AG10803 (cell line): ENCODE measurements around the gene TLR4.

ENCODE experiments used
- DNase-seq: peaks from one replicate; pipeline ENCODE4 v3.0.0; 2010; ENCODE audit warnings: low read depth
- H3K4me3 ChIP-seq: 2 replicates; pipeline ENCODE4 v1.5.1; 2011; ENCODE audit warnings: mild to moderate bottlenecking, low read length, control low read depth
- TF ChIP-seq, protein P1 (sequence below): conservative IDR thresholded peaks from 2 replicates; pipeline ENCODE4 v1.5.1; 2011; ENCODE audit warnings: mild to moderate bottlenecking, low read length, control low read depth, inconsistent platforms

TLR4 gene

DNA sequence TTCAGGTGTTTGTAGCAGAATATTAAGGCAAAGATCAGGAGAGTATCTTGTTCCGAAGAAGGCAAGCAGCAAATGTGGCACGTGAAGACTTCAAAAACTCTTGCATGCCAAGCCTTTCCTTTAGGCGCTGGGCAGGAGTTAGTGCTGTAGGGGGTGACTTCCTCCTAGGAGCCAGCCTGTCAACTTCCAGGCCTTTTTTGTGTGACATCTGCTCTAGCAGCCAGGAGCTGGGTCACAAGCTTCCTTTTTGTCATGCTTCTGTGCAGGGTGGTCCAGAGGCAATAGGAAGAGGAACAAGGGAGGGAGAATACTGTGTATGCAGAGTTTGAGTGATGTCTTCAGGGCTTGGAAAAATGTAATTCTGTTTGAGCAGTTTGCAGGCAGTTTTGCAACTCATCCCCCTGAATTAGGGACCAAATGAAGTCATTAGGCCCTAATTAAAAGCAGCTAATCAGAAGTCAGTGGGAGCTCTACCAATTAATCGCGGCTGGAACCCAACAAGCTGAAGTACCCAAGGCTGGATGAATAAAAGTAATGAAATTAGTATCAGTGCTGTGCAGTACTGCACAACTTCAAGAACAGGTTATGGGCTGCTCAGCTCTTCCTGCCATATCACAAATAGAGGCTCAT lies 53.5 kb downstream of the TLR4 start:
- no peak overlapping the region for H3K4me3 ChIP-seq
- DNase-seq: no peak
- TF ChIP-seq, protein P1, sequence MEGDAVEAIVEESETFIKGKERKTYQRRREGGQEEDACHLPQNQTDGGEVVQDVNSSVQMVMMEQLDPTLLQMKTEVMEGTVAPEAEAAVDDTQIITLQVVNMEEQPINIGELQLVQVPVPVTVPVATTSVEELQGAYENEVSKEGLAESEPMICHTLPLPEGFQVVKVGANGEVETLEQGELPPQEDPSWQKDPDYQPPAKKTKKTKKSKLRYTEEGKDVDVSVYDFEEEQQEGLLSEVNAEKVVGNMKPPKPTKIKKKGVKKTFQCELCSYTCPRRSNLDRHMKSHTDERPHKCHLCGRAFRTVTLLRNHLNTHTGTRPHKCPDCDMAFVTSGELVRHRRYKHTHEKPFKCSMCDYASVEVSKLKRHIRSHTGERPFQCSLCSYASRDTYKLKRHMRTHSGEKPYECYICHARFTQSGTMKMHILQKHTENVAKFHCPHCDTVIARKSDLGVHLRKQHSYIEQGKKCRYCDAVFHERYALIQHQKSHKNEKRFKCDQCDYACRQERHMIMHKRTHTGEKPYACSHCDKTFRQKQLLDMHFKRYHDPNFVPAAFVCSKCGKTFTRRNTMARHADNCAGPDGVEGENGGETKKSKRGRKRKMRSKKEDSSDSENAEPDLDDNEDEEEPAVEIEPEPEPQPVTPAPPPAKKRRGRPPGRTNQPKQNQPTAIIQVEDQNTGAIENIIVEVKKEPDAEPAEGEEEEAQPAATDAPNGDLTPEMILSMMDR: no peak

DNA sequence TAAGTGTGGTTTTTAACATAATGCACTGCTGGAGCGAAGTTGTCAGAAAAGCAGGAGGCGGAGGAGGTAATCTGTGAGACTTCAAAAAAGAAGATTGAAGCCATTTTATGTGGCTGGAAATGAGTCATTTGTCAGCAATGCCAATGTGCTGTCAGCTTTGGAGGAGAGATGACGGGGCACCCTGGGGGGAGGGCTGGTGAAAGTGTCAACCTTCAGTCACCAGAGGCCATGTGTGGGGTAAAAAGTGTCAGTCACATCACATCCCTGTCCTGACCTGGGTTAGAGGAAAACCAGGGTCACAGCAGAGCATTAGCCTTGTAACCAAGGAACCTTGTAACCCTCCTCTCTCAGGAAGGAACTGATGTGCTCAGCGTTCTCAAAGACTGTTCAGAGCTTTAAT lies 59.1 kb downstream of the TLR4 start:
- H3K4me3 ChIP-seq: no peak overlapping the region
- DNase-seq: peak; percentile 66
- TF ChIP-seq, protein P1: no peak

DNA sequence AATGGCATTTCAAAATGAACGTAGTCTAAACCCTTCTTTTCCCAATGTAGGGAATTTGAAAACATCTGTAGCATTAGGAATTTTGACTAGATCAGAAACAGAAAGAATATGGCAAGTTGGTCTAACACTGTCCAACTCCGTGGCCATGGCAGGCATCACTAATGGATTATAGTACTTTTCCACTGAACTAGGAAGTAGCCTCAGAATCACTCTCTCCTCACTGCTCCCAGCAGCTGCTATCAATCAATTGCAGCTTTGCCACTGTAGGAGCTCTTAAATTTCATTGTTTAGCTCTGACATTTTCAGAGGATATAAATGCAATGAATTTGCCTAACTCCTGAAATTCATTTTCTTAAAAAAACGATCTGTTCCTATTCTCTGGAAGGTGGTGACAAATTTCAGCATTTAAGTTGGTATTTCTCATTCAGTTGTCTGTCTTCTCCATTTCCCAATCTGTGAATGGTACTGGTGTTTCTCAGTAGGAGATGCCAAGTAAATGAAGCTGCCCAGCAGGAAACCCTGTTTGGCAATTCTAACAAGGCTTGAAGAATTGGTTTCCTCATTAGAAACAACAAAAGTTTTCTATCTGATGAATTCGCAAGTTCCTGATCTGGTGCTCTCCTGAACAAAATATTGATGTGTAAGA lies 64.7 kb downstream of the TLR4 start:
- peak; percentile 42 for DNase-seq
- no peak overlapping the region for H3K4me3 ChIP-seq
- TF ChIP-seq, protein P1: no peak

DNA sequence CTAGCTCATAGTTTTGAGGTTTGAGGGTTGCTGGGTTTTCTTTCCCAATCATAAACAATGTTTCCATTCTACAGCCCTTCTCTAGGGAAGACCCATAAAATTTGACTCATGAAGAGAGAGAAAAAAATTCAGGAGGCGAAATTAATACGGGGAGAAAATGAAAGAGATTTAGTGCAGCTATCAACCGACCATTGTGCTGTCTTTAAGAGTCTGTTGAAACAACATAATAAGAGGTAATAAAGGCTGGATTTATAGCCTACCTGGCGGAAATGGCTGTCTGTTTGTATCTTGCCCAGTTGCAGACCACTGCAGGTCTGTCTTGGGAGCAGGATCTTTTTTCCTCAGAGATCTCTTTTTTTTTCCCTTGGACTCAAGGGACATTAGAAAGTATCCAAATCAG lies 66.9 kb downstream of the TLR4 start:
- TF ChIP-seq, protein P1: no peak
- DNase-seq: no peak
- H3K4me3 ChIP-seq: no peak overlapping the region

DNA sequence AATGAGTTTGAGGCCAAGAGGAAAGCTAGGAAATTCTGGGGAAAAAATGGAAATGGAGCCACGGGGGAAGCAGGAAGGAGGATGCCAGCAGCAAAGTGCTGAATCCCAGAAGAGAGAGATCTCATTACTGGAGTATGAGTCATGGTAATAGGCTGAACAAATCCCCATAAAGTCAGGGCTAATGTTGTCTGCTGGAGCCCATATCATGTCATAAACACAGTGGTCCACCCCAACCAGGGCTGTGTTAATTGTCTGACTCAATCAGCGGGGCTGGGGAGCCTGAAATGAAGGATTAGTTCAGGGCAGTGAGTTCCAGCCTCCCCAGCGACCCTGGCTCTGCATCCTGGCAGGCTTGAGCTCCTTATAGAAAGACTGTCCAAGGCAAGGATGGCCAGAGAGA lies 68.8 kb downstream of the TLR4 start:
- DNase-seq: peak; percentile 70
- TF ChIP-seq, protein P1: no peak

More for the DNA sequence above, 68.8 kb downstream of the TLR4 start:
- no peak overlapping the region for H3K4me3 ChIP-seq
